GM18519 (cell line): Measurements from ENCODE around the gene EMILIN2.
"Not testable (repeated sequence)": the region's sequence is repeated elsewhere in the genome, so short reads cannot be mapped to it uniquely, and the experiment has no call there.

Experiments used
- ATAC-seq: cut with Tn5 transposase; IDR thresholded peaks from one replicate; pipeline ENCODE4 v1.9.1; 2021; ENCODE audit warnings: mild to moderate bottlenecking, moderate library complexity; ENCODE audit not compliant: unreplicated experiment, low FRiP score

EMILIN2 gene

GRCh38 chr18:2912357-2913299, 65.8 kb downstream of the EMILIN2 start:
- no peak for ATAC-seq

- ATAC-seq, result no peak
Measured at GRCh38 chr18:2913398-2914005, 66.7 kb downstream of the EMILIN2 start.

- no peak for ATAC-seq
Measured at GRCh38 chr18:2914185-2914880, 67.5 kb downstream of the EMILIN2 start.

- ATAC-seq, result no peak
Measured at GRCh38 chr18:2914881-2915240, 68.1 kb downstream of the EMILIN2 start.

GRCh38 chr18:2915486-2915885, 68.7 kb downstream of the EMILIN2 start:
- ATAC-seq, result not testable (repeated sequence)

- ATAC-seq, result no peak
Measured at GRCh38 chr18:2916184-2916583, 69.4 kb downstream of the EMILIN2 start.

GRCh38 chr18:2917259-2918047, 70.6 kb downstream of the EMILIN2 start:
- ATAC-seq, result no peak

- ATAC-seq, result no peak
Measured at GRCh38 chr18:2918761-2919550, 72.2 kb downstream of the EMILIN2 start.

- ATAC-seq, result no peak
Measured at GRCh38 chr18:2919600-2919999, 72.8 kb downstream of the EMILIN2 start.

GRCh38 chr18:2920027-2920426, 73.2 kb downstream of the EMILIN2 start:
- ATAC-seq, result no peak

- ATAC-seq, result no peak
Measured at GRCh38 chr18:2920546-2921343, 73.9 kb downstream of the EMILIN2 start.

GRCh38 chr18:2921778-2922177, 75.0 kb downstream of the EMILIN2 start:
- no peak for ATAC-seq

GRCh38 chr18:2923464-2923863, 76.7 kb downstream of the EMILIN2 start:
- ATAC-seq, result no peak

GRCh38 chr18:2924920-2925319, 78.1 kb downstream of the EMILIN2 start:
- ATAC-seq, result no peak

GRCh38 chr18:2926528-2926927, 79.7 kb downstream of the EMILIN2 start:
- ATAC-seq, result no peak

- ATAC-seq, result no peak
Measured at GRCh38 chr18:2927745-2928144, 80.9 kb downstream of the EMILIN2 start.

GRCh38 chr18:2932247-2933181, 85.7 kb downstream of the EMILIN2 start:
- no peak for ATAC-seq

GRCh38 chr18:2933995-2934394, 87.2 kb downstream of the EMILIN2 start:
- ATAC-seq, result no peak
